Ovary (tissue), 3 donors: ENCODE measurements around the gene OPN3.

ENCODE experiments used
- CTCF ChIP-seq, 3 donors: fragments of 450-650 bp in 2 of 3; fragments of 200-600 bp in 1 of 3; IDR thresholded peaks; one replicate each; pipeline versions ENCODE4 v1.5.1 to v1.8.0; 2016 to 2022; ENCODE audit warnings: antibody characterized with exemption in 3 of 3, mild to moderate bottlenecking in 1 of 3
- EP300 ChIP-seq: sonication (generic); formaldehyde crosslinking; IDR thresholded peaks from one replicate; pipeline ENCODE4 v1.6.1; 2017; ENCODE audit warnings: antibody characterized with exemption
- donor health status: DM: no; HTN: no; CAD: no.

- TF ChIP-seq CTCF (IDR thresholded peaks at IDR 0.05) (no peak), EP300 (no peak)
These were observed 39.7 kb downstream of the OPN3 start for GRCh38 chr1:241600496-241600901.
